CD8-positive, alpha-beta memory T cell (primary cell): Measurements from ENCODE around the gene KANK4. TPM values are rescaled to one million over a fixed set of nuclear protein-coding genes. Genes with fewer than 3 reads are reported as not detected.

Source experiments
- CTCF ChIA-PET: fragments of 350-600 bp; sonication (Branson Sonifier 250); formaldehyde crosslinking; loops from one replicate; lab custom pipeline; 2021; ENCODE audit warnings: antibody characterized with exemption; lab: Charles Lee
- POLR2A ChIA-PET: fragments of 350-600 bp; sonication (Branson Sonifier 250); formaldehyde crosslinking; loops from one replicate; lab custom pipeline; 2021; ENCODE audit warnings: antibody characterized with exemption; lab: Charles Lee
- DNase-seq, 5 donors: peaks; one replicate each; pipeline versions ENCODE4 v3.0.0 to v3.0.0-alpha.2; 2020 to 2022; ENCODE audit warnings: mixed read lengths in 1 of 5
- H3K27ac ChIP-seq: one replicate; pipeline ENCODE4 v1.7.0; 2013; ENCODE audit warnings: low read depth, mild to moderate bottlenecking, low read length, moderate library complexity
- H3K27me3 ChIP-seq: 2 replicates; pipeline ENCODE4 v1.7.0; 2013; ENCODE audit warnings: low read length, mild to moderate bottlenecking; ENCODE audit not compliant: insufficient read depth, poor library complexity, severe bottlenecking
- H3K36me3 ChIP-seq: 2 replicates; pipeline ENCODE4 v1.7.0; 2013; ENCODE audit warnings: mild to moderate bottlenecking, low read length, moderate library complexity; ENCODE audit not compliant: insufficient read depth
- H3K4me1 ChIP-seq: 2 replicates; pipeline ENCODE4 v1.7.0; 2013; ENCODE audit warnings: mild to moderate bottlenecking, low read length, moderate library complexity; ENCODE audit not compliant: insufficient read depth
- H3K4me3 ChIP-seq: 2 replicates; pipeline ENCODE4 v1.7.0; 2013; ENCODE audit warnings: mild to moderate bottlenecking, low read length
- H3K9me3 ChIP-seq: 2 replicates; pipeline ENCODE4 v1.7.0; 2013; ENCODE audit warnings: mild to moderate bottlenecking, low read length
- H3K27ac Mint-ChIP-seq, 8 donors: one replicate each; pipeline ENCODE4 v1.8.0; 2020 to 2021; ENCODE audit warnings: mixed read lengths in 8 of 8, mild to moderate bottlenecking in 6 of 8, inconsistent platforms in 3 of 8, moderate library complexity in 3 of 8
- H3K27me3 Mint-ChIP-seq, 2 donors: one replicate each; pipeline ENCODE4 v1.8.0; 2020 to 2021; ENCODE audit warnings: mixed read lengths in 2 of 2, mild to moderate bottlenecking in 1 of 2, moderate library complexity in 1 of 2
- H3K36me3 Mint-ChIP-seq, 3 donors: one replicate each; pipeline ENCODE4 v1.8.0; 2020 to 2021; ENCODE audit warnings: mixed read lengths in 3 of 3, inconsistent platforms in 1 of 3, mild to moderate bottlenecking in 1 of 3
- H3K4me1 Mint-ChIP-seq, 3 donors: one replicate each; pipeline ENCODE4 v1.8.0; 2020 to 2021; ENCODE audit warnings: mixed read lengths in 3 of 3, inconsistent platforms in 1 of 3, mild to moderate bottlenecking in 1 of 3
- H3K4me3 Mint-ChIP-seq, 7 donors: one replicate each; pipeline ENCODE4 v1.8.0; 2020 to 2021; ENCODE audit warnings: mixed read lengths in 7 of 7, mild to moderate bottlenecking in 6 of 7, moderate library complexity in 4 of 7, inconsistent platforms in 2 of 7
- H3K9me3 Mint-ChIP-seq, 5 donors: one replicate each; pipeline ENCODE4 v1.8.0; 2020 to 2022; ENCODE audit warnings: mixed read lengths in 5 of 5, mild to moderate bottlenecking in 3 of 5, moderate library complexity in 2 of 5, inconsistent platforms in 1 of 5
- polyA plus RNA-seq: library from polyadenylated mRNA; unstranded; fragments of 300-500 nt; fragmentation: Illumina TruSeq; gene quantifications from one replicate; pipeline ENCODE4 v1.2.3, GENCODE V29; 2021
- total RNA-seq, 2 experiments: library from RNA; stranded (reverse); gene quantifications; one replicate each; pipeline ENCODE4 v1.2.3, GENCODE V29; 2021

KANK4 gene
- total and polyA plus RNA-seq, 3 experiments from 2014 or later = not detected

DNA sequence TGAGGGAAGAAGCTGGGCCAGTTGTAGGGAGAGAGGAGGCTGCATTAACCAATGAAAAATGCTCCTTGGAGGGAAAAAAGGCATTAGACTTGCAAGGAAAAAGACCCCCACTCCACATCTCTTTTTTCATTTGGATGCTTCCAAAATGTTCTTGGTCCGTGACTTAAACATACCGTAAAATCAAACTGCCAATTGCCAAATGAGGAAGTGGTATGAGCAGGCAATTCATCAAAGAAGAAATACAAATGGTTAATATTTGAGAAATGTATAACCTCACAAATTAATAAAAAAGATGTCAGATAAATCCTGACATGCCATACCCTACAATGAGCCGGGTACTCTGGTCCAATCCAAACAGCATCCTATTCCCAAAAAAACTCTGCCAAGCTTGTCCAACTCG is 30.6 kb downstream of the KANK4 start:
- ChIA-PET POLR2A (no interaction called here), CTCF (no interaction called here)
- Histone ChIP-seq H3K27me3 (no peaks in the 10 kb centered on the region), H3K27ac (no peak overlapping the region), H3K9me3 (no peaks in the 10 kb centered on the region), H3K4me1 (no peaks in the 10 kb centered on the region), H3K4me3 (no peak overlapping the region), H3K36me3 (no peaks in the 10 kb centered on the region)
- Mint-ChIP-seq H3K9me3 (no peaks in the 10 kb centered on the region), H3K4me3 (no peak overlapping the region), H3K27me3 (peaks cover 11 to 46% of the 10 kb centered on the region in 2 donors), H3K36me3 (no peaks in the 10 kb centered on the region), H3K4me1 (no peaks in the 10 kb centered on the region), H3K27ac (no peak overlapping the region)
- no peak for DNase-seq

DNA sequence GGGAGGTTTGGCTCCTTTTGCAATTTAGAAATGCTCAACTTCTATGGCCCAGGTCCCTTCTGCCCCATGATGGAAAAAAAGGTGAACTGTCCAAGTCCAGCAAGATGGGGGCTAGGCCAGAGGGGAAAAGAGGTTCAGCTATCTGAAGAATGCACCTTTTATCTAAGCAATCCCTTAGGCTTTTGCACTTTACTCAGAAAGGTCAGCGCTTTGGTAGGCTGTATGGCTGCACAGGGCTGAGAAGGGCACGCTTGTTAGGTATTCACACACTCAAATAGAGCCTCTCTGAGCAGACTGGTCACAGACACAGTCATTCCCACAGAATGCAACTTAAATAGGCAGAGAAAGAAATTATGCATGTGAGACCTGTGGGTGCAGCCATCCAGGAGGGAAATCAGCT is 31.0 kb downstream of the KANK4 start:
- Mint-ChIP-seq H3K4me3 (no peak overlapping the region), H3K9me3 (no peaks in the 10 kb centered on the region), H3K27ac (no peak overlapping the region), H3K4me1 (no peaks in the 10 kb centered on the region), H3K27me3 (peaks cover 11 to 49% of the 10 kb centered on the region in 2 donors), H3K36me3 (no peaks in the 10 kb centered on the region)
- Histone ChIP-seq H3K9me3 (no peaks in the 10 kb centered on the region), H3K27ac (no peak overlapping the region), H3K4me3 (no peak overlapping the region), H3K36me3 (no peaks in the 10 kb centered on the region), H3K27me3 (no peaks in the 10 kb centered on the region), H3K4me1 (no peaks in the 10 kb centered on the region)
- no peak for DNase-seq
- ChIA-PET POLR2A (no interaction called here), CTCF (no interaction called here)

DNA sequence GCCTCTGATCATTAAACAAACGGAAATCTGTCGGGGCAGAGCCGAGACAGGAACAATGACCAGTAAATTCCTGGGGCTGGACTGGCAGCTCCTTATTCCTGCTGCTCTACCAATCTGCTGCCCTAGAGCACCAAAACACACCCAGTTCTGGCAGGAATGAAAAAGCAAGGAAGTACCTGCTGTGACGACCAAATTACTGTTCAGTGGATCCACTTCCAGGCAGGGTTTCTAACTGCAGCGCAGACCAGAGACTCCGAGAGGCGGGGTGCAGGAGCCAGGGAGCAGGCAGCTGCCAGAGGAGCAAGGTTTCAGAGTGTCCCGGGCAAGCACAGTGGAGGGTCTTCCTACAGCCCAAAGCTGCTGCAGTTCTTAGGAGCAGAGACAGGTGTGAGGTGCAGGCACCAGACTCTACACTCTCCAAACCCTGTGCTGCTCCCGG is 32.4 kb downstream of the KANK4 start:
- Mint-ChIP-seq H3K27ac (no peak overlapping the region), H3K9me3 (no peaks in the 10 kb centered on the region), H3K27me3 (peaks cover 8 to 46% of the 10 kb centered on the region in 2 donors), H3K4me3 (no peak overlapping the region), H3K36me3 (no peaks in the 10 kb centered on the region), H3K4me1 (no peaks in the 10 kb centered on the region)
- no peaks in the 10 kb centered on the region for H3K4me1 ChIP-seq
- ChIA-PET POLR2A (no interaction called here), CTCF (no interaction called here)
- H3K27me3 ChIP-seq = no peaks in the 10 kb centered on the region
- no peak overlapping the region for H3K27ac ChIP-seq
- DNase-seq = no peak
- no peaks in the 10 kb centered on the region for H3K9me3 ChIP-seq
- H3K36me3 ChIP-seq = no peaks in the 10 kb centered on the region
- no peak overlapping the region for H3K4me3 ChIP-seq

DNA sequence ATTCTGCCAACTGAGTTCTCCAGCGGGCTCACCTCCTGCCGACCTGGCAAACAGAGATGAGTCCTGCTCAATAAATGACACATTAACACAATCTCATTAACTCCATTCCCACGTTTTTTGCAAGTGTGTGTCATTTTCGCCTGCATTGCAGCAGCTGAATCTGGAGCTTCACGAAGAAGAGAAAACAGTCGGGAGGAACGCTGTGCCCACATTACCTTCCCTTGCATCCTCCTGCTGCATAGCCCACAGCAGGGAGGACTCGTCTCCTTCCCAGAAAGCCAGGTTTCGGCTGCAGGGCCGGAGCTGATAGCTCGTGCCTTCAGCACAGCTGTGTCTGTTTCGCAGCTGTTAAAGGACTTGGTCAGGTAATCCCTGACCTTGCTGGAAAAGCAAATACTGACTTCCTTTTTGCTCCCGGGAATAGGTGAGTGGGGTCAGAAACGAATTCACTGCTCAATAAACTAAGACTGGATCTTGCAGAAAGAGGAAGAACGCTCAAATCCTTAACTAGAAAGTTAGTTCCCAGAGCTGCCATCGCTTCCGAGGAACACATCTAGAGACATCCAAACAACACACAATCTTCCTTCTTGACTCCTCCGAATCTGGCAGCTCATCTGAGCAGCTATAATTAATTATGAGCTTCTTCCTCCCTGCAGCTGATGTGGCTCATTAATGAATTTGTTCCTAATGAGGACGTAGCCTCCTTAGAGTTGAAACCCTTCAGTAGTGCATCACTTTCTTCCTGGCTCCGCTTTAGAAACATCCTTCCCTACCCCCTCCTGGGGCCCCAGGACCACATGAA is 33.0 kb downstream of the KANK4 start:
- Histone ChIP-seq H3K36me3 (no peaks in the 10 kb centered on the region), H3K27ac (no peak overlapping the region), H3K4me3 (no peak overlapping the region), H3K4me1 (no peaks in the 10 kb centered on the region), H3K9me3 (no peaks in the 10 kb centered on the region), H3K27me3 (no peaks in the 10 kb centered on the region)
- Mint-ChIP-seq H3K9me3 (no peaks in the 10 kb centered on the region), H3K4me1 (no peaks in the 10 kb centered on the region), H3K27me3 (peaks cover 6 to 45% of the 10 kb centered on the region in 2 donors), H3K4me3 (no peak overlapping the region), H3K27ac (no peak overlapping the region), H3K36me3 (no peaks in the 10 kb centered on the region)
- CTCF ChIA-PET = no interaction called here
- POLR2A ChIA-PET = no interaction called here
- no peak for DNase-seq

DNA sequence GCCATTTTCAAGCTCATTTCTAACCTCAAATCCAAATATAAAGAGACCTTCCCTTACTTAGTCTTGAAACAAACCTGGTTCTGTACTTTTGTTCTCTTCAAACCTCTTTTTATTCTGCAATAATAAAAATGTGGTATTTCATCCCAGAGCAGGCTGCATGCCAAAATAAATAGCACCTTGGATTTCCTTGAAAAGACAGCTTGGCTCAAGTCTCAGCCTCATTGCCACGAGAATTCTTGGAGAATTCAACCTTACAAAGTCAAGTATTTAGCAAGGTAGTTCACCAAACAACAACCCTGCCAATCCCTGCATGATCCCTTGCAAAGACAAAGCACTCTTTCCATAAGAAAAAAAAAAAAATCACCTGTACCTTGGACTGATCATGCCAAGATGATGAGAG is 33.8 kb downstream of the KANK4 start:
- ChIA-PET POLR2A (interaction anchor here (0.5 kb wide), 1 partner anchor 1207 kb away, joined by 3 read pairs; no protein-coding TSS in a partner anchor), CTCF (no interaction called here)
- Mint-ChIP-seq H3K27ac (no peak overlapping the region), H3K4me3 (no peak overlapping the region), H3K9me3 (no peaks in the 10 kb centered on the region), H3K36me3 (no peaks in the 10 kb centered on the region), H3K27me3 (peaks cover 4 to 46% of the 10 kb centered on the region in 2 donors), H3K4me1 (no peaks in the 10 kb centered on the region)
- Histone ChIP-seq H3K27me3 (no peaks in the 10 kb centered on the region), H3K36me3 (no peaks in the 10 kb centered on the region), H3K27ac (no peak overlapping the region), H3K9me3 (no peaks in the 10 kb centered on the region), H3K4me3 (no peak overlapping the region), H3K4me1 (no peaks in the 10 kb centered on the region)
- no peak for DNase-seq

DNA sequence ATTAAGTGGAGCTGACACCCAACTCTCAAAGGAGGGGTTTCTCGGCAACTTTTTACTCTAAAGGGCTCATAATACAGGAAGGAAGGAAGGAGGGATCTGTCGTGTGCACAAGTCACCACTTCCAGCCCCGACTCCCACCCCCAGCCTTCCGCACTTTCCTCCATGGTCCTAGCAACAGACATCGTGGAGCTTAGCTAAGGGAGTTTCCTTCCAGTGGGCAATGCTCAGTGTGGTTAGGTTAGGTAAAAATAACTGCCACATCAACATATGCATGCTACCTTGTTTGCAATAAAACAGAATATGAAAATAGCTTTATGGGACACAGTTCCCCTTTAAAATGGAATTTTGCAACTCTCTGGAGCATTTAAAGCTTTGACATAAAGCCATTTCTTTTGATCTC is 35.2 kb downstream of the KANK4 start:
- H3K9me3 Mint-ChIP-seq = no peaks in the 10 kb centered on the region
- ChIA-PET CTCF (no interaction called here), POLR2A (no interaction called here)
- Histone ChIP-seq H3K36me3 (no peaks in the 10 kb centered on the region), H3K4me1 (no peaks in the 10 kb centered on the region), H3K9me3 (no peaks in the 10 kb centered on the region), H3K27ac (no peak overlapping the region), H3K27me3 (no peaks in the 10 kb centered on the region), H3K4me3 (no peak overlapping the region)
- no peak overlapping the region for H3K4me3 Mint-ChIP-seq
- DNase-seq = no peak
- H3K36me3 Mint-ChIP-seq = no peaks in the 10 kb centered on the region
- H3K27ac Mint-ChIP-seq = no peak overlapping the region
- peaks cover 6 to 51% of the 10 kb centered on the region in 2 donors for H3K27me3 Mint-ChIP-seq
- H3K4me1 Mint-ChIP-seq = no peaks in the 10 kb centered on the region

DNA sequence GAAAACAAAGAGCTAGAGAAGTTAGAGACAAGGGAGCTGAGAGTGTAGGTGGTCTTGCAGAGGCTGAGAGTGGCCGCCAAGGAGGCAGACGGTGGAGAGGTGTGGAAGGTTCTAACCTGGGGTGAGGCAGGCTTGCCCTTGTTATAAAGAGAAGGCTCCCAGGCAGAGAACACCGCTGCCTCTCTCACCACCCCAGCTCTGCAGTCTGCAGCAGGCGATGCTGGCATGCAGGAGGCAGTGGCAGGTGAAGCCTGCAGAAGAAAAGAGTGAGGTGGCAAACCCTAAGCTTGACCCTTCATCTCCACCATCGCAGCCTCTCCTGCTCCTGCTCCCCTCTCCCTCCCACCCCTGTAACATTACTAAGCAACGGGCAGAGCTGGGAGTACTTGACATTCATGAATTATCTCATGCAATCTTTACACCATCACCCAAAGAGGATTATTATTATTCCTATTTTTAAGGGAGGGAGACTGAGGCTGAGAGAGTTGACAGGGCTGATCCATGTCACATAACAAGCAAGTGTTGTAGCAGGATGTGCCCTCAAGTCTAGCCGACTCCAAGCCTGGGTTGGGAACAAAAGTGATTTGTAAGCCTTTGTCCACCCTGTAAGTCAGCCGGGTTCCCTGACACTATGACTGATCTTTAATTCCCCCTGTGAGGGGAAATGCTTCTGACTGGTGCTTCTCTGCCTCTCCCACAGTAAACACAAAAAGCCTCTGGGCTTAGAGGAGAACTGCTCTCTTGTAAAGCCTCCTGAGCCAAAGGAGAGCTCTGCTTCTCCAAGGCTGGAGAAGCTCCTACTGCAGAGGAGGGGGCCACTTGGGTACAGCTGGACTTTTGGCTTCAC is 36.1 kb downstream of the KANK4 start:
- Mint-ChIP-seq H3K36me3 (no peaks in the 10 kb centered on the region), H3K4me1 (no peaks in the 10 kb centered on the region), H3K27ac (no peak overlapping the region), H3K27me3 (peaks cover 9 to 55% of the 10 kb centered on the region in 2 donors), H3K4me3 (no peak overlapping the region), H3K9me3 (peaks cover 0 to 5% (median 0%) of the 10 kb centered on the region in 5 donors)
- ChIA-PET POLR2A (no interaction called here), CTCF (no interaction called here)
- H3K27ac ChIP-seq = no peak overlapping the region
- no peaks in the 10 kb centered on the region for H3K4me1 ChIP-seq
- no peak overlapping the region for H3K4me3 ChIP-seq
- DNase-seq = no peak
- no peaks in the 10 kb centered on the region for H3K27me3 ChIP-seq
- no peaks in the 10 kb centered on the region for H3K9me3 ChIP-seq
- H3K36me3 ChIP-seq = no peaks in the 10 kb centered on the region

DNA sequence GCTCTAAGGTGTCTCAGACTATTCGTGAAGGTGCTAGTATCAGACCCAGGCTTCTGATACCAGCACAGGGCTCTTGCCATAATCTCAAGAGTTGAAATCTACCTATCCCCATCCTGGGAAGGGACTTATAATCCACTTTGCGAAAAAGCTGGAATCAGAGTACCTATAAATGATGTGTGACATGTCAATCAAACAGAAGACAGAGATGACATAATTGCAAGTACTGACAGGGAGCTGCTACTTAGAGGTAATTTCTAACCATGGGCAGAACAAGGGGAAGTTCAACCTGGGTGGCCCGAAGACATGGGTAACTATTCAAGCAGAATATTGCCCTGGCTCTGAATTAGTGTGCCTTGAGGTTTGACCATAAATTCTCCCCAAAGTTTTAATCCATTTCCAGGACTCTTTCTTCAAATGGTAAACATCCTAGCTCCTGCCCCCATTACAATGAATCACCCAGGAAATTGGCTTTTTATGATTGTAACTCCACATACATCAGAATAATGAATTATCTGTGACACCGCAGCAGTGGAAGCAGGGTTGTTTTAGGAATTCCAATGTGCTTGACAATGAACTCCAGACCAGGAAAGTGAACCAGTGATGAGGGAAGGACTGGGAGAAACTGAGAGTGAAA is 37.2 kb downstream of the KANK4 start:
- Mint-ChIP-seq H3K4me1 (no peaks in the 10 kb centered on the region), H3K36me3 (peaks cover 0 to under 1% (median 0%) of the 10 kb centered on the region in 3 donors), H3K27me3 (peaks cover 9 to 50% of the 10 kb centered on the region in 2 donors), H3K9me3 (peaks cover under 1 to 5% (median 3%) of the 10 kb centered on the region in 5 donors), H3K27ac (no peak overlapping the region), H3K4me3 (no peak overlapping the region)
- POLR2A ChIA-PET = no interaction called here
- no peak overlapping the region for H3K27ac ChIP-seq
- no peaks in the 10 kb centered on the region for H3K4me1 ChIP-seq
- H3K36me3 ChIP-seq = no peaks in the 10 kb centered on the region
- no peaks in the 10 kb centered on the region for H3K27me3 ChIP-seq
- no peak for DNase-seq
- CTCF ChIA-PET = no interaction called here
- H3K4me3 ChIP-seq = no peak overlapping the region
- H3K9me3 ChIP-seq = no peaks in the 10 kb centered on the region
